NCI-H2107 (cell line): Measurements from ENCODE around the gene AJAP1.
"Not testable (repeated sequence)": the region's sequence is repeated elsewhere in the genome, so short reads cannot be mapped to it uniquely, and the experiment has no call there.

Source experiments
- DNase-seq: peaks from one replicate; lab custom pipeline; 2025; lab: John Stamatoyannopoulos, UW

AJAP1 gene

GRCh38 chr1:4657960-4658541 lies 3.6 kb downstream of the AJAP1 start:
- DNase-seq = no peak

- DNase-seq = no peak
These were observed 4.5 kb downstream of the AJAP1 start for GRCh38 chr1:4658643-4659628.

- no peak for DNase-seq
These were observed 6.6 kb downstream of the AJAP1 start for GRCh38 chr1:4660917-4661594.

DNA sequence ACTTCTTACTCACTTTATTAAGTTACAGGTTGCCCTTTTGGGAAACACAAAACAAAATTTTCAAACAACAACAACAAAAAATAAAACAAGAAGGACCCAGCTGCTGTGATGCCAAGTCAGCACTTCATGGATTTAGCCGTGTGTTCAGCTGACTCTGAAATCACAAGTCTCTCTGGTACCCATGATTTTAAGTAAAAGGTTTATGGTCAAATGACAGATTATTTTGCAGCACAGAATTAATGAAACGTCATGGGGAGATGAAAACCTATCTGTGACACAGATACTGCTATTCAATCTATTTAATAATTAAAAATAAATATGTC lies 7.1 kb downstream of the AJAP1 start:
- DNase-seq = no peak

GRCh38 chr1:4662168-4662567 lies 7.8 kb downstream of the AJAP1 start:
- no peak for DNase-seq

DNA sequence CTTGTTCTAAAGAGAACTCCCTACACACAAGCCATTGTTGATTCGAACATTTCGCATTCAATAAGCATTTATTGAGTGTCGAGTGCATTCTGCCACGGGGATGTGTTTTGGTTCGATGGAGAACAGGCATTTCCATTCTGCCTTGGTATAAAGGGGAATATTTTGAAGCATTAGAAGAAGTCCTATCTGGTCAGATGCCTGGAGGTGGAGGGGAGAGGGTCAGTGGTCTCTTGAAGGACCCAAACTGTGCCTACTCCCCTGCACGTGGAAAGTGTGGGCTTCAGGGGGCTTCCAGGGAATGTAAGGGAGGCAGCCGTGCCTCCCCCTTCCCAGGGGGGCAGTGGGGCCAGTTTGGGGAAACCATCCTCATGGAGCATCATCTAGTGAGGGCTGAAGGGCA lies 8.3 kb downstream of the AJAP1 start:
- no peak for DNase-seq

DNA sequence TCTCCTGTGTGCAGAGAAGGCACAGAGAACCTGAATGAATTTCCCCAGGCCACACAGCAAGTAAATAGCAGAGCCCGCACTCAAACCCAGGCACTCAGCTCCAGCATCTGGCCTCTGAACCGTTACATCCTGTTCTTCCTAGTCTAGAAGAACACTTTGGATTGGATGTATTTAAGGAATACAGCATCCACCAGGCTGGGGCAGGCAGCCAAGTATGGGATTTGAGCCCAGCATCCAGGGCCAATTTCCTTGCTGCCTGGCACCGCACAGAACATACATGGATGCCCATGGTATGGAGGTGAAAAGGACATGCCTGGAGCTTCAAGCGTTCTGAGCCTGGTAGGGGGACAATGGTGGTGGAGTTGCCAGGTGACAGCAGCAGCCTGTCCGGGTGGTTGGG lies 9.7 kb downstream of the AJAP1 start:
- no peak for DNase-seq

- no peak for DNase-seq
These were observed 10.2 kb downstream of the AJAP1 start for GRCh38 chr1:4664606-4665005.

- no peak for DNase-seq
These were observed 11.0 kb downstream of the AJAP1 start for GRCh38 chr1:4665456-4665855.

GRCh38 chr1:4666683-4667082 lies 12.3 kb downstream of the AJAP1 start:
- not testable (repeated sequence) for DNase-seq

DNA sequence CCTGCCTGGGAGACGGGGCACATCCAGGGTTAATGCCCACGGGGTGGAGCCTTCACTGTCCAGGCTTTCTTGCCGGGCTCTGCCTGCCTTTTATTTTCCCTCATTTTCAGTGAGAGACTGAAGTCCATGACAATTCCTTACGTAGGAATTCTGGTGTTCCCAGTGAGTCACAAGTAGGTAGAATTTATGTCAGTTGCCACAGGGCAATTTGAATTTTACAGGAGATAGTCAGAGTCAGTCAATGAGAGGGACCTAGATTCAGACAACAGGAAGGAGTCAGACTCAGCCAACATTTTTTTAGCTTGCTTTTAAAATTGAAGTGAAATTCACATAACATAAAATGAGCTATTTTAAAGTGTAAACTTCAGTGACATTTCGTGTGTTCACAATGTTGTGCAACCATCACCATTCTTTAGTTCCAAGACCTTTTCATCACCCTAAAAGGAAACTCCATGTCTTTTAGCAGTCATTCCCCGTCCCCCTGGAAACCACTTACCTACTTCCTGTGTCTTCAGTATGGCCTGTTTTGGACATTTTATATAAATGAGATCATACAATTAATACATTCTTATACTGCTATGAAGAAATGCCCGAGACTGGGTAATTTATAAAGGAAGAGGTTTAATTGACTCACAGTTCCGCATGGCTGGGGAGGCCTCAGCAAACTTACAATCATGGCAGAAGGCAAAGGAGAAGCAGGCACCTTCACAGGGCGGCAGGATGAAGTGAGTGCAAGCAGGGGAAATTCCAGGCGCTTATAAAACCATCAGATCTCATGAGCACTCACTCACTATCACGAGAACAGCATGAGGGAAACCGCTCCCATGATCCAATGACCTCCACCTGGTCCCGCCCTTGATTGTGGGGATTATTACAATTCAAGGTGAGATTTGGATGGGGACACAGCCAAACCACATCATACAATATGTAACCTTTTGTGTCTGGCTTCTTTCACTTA lies 14.6 kb downstream of the AJAP1 start:
- no peak for DNase-seq

DNA sequence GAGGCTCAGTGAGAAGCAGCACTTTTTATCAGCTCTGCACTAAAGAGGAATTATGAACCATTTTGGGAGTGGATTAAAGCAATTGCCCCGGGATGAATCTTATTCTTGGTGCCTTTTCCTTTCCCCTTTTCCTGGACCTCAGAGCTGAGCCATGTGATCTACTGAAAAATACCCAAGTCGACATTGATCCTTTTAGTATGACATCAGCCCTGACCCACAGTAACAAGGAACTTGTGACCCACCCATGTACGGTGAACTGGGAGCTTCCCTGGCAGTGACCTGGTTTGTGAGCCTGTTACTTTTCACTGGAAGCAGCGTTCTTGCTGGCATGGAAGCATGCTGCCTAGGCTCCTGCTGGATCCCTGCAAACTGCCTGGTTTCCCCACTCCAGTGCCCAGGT lies 15.9 kb downstream of the AJAP1 start:
- no peak for DNase-seq

DNA sequence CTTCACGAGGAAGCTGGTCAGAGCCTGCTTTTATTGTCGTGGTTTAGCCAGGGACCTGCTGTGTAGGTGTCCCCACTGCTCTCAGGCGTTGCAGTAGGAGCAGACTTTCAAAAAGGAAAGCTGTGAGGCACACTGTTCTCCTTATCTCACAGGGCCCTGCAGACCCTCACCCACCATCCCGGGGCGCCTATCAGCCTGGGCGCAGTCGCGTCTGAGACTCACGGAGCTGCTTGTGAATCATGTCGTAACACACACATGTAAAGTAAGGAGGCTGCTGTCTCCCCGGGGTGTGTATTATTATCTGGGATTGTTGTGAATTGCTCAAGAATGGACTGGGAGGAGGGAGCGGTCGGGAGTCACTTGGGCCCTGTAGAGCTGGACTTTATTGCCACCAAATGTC lies 17.4 kb downstream of the AJAP1 start:
- no peak for DNase-seq

DNA sequence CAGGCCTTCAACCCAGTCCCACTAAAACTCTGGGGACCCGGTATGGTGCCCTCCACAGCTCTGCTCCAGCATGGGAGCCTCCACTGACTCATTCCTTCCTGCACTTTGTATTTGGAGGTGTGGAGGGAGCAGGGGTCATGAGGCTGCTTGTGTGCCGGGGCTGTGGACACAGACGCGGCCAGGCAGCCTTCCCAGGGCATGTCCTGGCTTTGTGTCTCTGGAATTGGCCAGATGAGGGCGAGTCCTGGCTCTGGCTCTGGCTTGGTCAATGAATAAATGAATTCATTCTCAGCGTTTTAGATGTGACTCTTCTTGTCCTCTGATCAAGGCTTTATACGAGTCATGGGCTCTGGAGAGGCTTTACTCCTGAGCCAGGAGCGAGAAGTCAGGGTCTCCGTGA lies 19.1 kb downstream of the AJAP1 start:
- DNase-seq = no peak

DNA sequence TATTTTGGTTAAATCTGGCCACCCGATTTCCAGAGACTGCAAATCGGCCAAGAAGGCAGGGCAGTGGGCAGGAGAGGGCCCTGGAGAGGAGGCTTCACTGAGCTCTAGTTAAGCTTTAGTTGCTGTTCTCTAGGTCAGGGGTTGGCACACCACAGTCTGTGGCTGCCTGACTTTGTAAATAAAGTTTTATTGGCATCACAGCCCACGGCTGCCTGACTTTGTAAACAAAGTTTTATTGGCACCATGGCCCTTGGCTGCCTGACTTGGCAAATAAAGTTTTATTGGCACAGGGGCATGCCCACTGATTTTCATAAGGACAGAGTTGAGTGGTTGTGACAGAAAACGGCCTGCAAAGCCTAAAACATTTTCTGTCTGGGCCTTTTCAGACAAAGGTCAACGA lies 19.7 kb downstream of the AJAP1 start:
- no peak for DNase-seq

DNA sequence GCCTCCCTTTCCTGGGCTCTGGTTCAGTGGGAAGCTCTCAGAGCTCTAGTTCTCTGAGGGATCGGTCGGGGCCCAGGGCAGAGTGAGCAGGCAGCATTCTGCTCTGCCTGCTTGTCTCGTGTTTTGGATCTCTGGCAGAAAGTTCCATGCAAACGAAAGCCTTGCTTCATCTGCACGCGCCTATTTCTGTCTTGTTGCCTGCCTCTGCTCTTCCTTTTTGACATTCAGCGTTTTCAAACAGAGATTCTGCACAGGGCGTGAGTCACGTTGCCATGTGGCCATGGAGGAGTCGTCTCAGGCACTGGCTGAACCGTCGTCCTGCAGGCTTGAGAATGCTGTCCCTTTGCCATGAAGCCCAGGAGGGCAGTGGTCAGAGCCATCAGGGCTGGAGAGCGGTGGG lies 20.3 kb downstream of the AJAP1 start:
- DNase-seq = no peak

- no peak for DNase-seq
These were observed 21.2 kb downstream of the AJAP1 start for GRCh38 chr1:4675454-4676186.

DNA sequence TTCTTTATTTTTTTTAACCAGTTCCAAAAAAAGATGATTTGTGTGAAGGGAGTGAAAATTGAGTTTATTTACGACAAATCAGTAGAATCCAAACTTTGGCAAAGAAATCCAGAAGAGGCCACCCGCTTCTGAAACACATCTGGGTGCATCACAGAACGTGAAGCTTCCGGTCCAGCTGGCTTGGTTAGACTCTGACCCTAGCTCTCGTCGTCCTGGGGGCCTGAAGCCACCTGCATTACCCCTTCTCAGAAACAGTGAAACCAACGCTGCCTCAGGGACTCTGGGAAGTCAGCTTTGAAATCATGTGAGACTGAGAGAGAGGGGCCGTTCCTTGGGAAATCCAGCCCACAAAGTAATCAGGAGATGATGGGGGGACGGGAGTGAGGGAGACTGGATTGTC lies 21.8 kb downstream of the AJAP1 start:
- no peak for DNase-seq

DNA sequence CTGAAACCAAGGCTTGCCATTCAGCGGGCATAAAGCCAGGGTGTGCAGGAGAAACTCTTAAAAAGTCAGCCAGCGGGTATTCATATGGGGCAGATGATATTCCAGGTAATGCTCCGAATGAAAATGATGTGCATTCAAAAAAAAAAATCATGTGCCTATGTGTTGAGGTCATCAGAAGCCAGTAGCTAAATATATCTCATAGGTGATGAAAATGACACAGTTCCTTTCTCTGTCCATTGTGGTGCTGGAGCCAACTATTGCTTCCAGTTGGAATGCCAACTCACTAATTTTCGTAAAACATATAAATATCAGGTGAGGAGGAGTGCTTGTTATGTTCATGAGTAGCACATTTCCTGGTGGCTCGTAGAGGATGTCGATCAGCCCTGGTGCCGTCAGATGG lies 23.2 kb downstream of the AJAP1 start:
- no peak for DNase-seq

DNA sequence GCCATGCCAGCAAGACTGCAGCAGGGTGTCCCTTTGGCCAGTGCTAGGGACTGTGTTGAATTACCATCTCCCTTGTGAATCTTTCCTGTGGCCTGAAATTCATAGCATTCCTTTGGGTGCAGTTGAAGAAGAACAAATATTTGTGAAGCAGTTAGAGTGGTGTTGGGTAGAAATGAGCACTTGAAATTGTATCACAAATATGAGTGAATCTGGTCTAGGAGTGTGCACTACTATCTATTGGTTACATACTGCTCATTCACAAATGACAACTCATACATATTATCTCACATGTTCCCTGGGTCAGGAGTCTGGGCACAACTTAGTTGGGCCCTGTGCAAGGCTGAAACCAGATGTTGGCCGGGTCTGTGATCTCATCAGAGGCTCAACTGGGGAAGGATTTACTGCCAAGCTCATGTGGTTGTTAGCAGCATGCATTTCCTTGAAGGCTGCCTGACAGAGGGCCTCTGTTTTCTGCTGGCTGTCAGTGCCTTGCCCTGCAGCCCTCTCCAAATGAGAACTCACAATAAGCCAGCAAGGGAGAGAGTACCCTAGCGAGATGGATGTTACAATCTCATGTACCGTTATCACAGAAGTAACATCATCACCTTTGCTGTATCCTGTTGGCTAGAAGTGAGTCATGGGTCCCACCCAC lies 23.8 kb downstream of the AJAP1 start:
- no peak for DNase-seq

- DNase-seq = no peak
These were observed 26.6 kb downstream of the AJAP1 start for GRCh38 chr1:4681026-4681425.
